Measurements from ENCODE around the gene CHERP. TPM values are rescaled to one million over a fixed set of nuclear protein-coding genes. Genes with fewer than 3 reads are reported as not detected.
"Not testable (repeated sequence)": the region's sequence is repeated elsewhere in the genome, so short reads cannot be mapped to it uniquely, and the experiment has no call there.

CHERP gene
- total RNA-seq, 2 experiments from 2014 or later, result 73.5 to 75.5 TPM

GRCh38 chr19:16527334-16527935 lies 14.8 kb downstream of the CHERP start:
- ChIA-PET CTCF (no interaction called here), POLR2A (no interaction called here)

GRCh38 chr19:16525751-16526481 lies 16.3 kb downstream of the CHERP start:
- ChIA-PET POLR2A (no interaction called here), CTCF (no interaction called here)

GRCh38 chr19:16524991-16525734 lies 17.1 kb downstream of the CHERP start:
- ChIA-PET CTCF (no interaction called here), POLR2A (interaction anchor here (0.7 kb wide), 1 partner anchor 490 kb away, joined by 3 read pairs; no protein-coding TSS in a partner anchor)

- ChIA-PET CTCF (no interaction called here), POLR2A (no interaction called here)
These were observed 19.5 kb downstream of the CHERP start for GRCh38 chr19:16522559-16523377.

- CTCF ChIA-PET, result no interaction called here
- POLR2A ChIA-PET, result no interaction called here
These were observed 20.4 kb downstream of the CHERP start for GRCh38 chr19:16521715-16522289.

- POLR2A ChIA-PET, result no interaction called here
- CTCF ChIA-PET, result no interaction called here
These were observed 21.1 kb downstream of the CHERP start for GRCh38 chr19:16520986-16521624.

GRCh38 chr19:16520074-16520973 lies 21.9 kb downstream of the CHERP start:
- ChIA-PET POLR2A (no interaction called here), CTCF (no interaction called here)

GRCh38 chr19:16519230-16519687 lies 23.0 kb downstream of the CHERP start:
- POLR2A ChIA-PET, result no interaction called here
- CTCF ChIA-PET, result no interaction called here

GRCh38 chr19:16518483-16519229 lies 23.6 kb downstream of the CHERP start:
- POLR2A ChIA-PET, result no interaction called here

GRCh38 chr19:16518061-16518460 lies 24.2 kb downstream of the CHERP start:
- POLR2A ChIA-PET, result no interaction called here
- CTCF ChIA-PET, result no interaction called here

More at GRCh38 chr19:16518483-16519229, 23.6 kb downstream of the CHERP start:
- CTCF ChIA-PET, result no interaction called here

GRCh38 chr19:16516923-16517610 lies 25.2 kb downstream of the CHERP start:
- POLR2A ChIA-PET, result no interaction called here
- CTCF ChIA-PET, result no interaction called here

- ChIA-PET POLR2A (no interaction called here), CTCF (no interaction called here)
These were observed 25.9 kb downstream of the CHERP start for GRCh38 chr19:16516381-16516780.

GRCh38 chr19:16514383-16515019 lies 27.7 kb downstream of the CHERP start:
- ChIA-PET CTCF (no interaction called here), POLR2A (no interaction called here)

GRCh38 chr19:16512611-16513010 lies 29.6 kb downstream of the CHERP start:
- CTCF ChIA-PET, POLR2A ChIA-PET: not testable (repeated sequence)

- CTCF ChIA-PET, result no interaction called here
These were observed 32.8 kb downstream of the CHERP start for GRCh38 chr19:16509141-16510061.

GRCh38 chr19:16508546-16508945 lies 33.7 kb downstream of the CHERP start:
- ChIA-PET CTCF (no interaction called here), POLR2A (no interaction called here)

More at GRCh38 chr19:16509141-16510061, 32.8 kb downstream of the CHERP start:
- POLR2A ChIA-PET, result no interaction called here

Measured in activated CD8-positive, alpha-beta memory T cell treated with anti-CD3 and anti-CD28 coated beads for 36 hours (primary cell).